Measurements from ENCODE around the gene SMOC1.

DNA sequence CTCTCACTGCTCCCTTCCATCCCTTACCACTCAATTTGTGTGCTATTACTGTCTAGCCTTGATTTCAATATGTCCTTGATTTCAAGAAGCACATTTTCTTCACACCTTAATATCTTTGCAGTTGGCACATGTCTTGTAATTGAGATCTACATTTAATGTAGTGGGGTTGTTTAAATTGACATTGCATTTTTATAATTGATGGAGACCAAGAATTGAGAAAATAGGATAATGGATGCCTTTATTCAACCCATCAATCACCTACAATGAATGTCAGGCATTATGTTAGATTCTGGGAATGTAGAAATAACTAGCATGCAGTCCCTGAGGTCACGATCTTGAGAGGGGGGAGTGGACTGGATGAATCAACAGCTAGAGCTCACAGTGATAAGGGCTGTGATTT, 94.6 kb downstream of the SMOC1 start:
- TF ChIP-seq, protein P1, sequence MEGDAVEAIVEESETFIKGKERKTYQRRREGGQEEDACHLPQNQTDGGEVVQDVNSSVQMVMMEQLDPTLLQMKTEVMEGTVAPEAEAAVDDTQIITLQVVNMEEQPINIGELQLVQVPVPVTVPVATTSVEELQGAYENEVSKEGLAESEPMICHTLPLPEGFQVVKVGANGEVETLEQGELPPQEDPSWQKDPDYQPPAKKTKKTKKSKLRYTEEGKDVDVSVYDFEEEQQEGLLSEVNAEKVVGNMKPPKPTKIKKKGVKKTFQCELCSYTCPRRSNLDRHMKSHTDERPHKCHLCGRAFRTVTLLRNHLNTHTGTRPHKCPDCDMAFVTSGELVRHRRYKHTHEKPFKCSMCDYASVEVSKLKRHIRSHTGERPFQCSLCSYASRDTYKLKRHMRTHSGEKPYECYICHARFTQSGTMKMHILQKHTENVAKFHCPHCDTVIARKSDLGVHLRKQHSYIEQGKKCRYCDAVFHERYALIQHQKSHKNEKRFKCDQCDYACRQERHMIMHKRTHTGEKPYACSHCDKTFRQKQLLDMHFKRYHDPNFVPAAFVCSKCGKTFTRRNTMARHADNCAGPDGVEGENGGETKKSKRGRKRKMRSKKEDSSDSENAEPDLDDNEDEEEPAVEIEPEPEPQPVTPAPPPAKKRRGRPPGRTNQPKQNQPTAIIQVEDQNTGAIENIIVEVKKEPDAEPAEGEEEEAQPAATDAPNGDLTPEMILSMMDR (conservative IDR thresholded peaks at IDR 0.05), result no peak
- TF ChIP-seq EZH2 (IDR thresholded peaks at IDR 0.05; ENCODE audit: low read depth), result no peak
